ENCODE results near the gene SAP30BP. TPM values are rescaled to one million over a fixed set of nuclear protein-coding genes. Genes with fewer than 3 reads are reported as not detected.

Gene SAP30BP
- total RNA-seq, 1 donor from 2014 or later, result 89.3 TPM

DNA sequence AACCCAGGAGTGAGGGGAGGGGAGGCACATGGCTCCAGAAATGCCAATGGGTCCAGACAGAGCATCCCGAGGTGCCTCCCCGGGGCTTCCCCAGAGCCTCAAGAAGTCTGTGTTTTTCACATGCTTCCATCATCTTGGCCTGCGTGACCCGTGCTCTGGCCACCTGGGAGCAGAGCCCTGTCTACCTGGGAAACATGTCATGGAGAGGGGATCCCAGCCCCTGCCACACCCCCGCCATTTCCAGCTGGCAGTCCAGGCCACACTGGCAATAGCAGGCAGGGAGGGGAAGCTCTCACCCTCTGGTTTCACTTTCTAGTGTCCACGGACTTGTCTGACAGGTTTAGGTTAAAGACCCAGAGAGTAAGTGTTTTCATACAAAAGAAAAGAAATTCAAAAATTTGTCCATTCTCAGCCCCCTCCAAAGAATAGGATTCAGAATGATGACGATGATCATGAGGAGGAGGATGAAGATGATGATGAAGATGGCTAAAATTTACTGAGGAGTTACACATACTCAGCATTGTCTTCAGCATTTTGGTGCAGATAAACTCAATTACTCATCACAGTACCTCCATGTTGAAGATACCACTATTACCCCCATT lies 24.9 kb upstream of the SAP30BP start:
- DNase-seq (ENCODE audit: extremely low spot score, unreplicated experiment), result no peak
- no peak for TF ChIP-seq CTCF (conservative IDR thresholded peaks at IDR 0.05)
- Mint-ChIP-seq H3K27me3 (no peaks in the 10 kb centered on the region), H3K9me3 (no peaks in the 10 kb centered on the region), H3K4me3 (peak overlapping the region; percentile 71), H3K4me1 (ENCODE audit: unreplicated experiment) (peaks cover 15% of the 10 kb centered on the region), H3K27ac (peak overlapping the region; percentile 96), H3K36me3 (no peaks in the 10 kb centered on the region)

DNA sequence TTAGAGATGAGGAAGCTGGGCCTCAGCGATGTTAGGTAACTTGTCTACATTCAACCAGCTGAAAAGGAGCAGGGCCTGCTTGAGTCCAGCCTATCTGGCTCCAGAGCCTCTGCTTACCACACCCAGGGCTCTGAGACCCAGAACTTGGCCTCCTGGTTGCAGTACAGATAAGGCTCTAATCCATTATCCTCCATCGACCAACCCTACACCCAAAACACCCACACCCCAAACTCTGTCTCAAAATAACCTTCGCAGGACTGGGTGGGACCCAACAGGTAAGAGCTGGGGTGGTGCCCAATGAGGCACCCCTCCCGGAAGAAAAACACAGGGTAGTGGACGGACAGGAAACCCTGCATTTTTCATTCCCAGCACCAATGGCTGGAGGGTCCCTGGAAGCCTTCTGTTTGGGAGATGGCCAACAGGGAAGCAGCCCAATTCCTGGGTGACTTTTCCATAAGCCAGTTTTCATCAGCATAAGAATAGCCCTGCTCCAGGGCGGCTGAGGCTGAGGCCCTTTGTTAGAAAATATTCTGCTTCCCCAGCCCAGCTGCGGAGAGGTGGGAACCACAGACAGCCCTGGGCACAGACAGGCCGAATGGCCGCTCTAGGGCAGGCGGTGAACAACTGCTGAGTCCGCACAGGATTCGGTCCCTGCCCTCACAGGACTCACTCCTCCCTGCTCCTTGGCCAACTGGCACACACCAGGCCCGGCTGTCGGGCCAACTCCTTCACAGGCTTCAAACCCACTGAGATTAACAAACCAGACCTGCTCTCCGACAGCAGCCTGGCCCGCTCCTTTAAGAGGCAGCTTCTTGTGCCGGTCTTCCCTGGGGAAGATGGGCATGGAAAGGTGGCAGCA lies 24.1 kb upstream of the SAP30BP start:
- peak overlapping the region; percentile 71 for H3K4me3 Mint-ChIP-seq
- H3K27me3 Mint-ChIP-seq, result no peaks in the 10 kb centered on the region
- no peaks in the 10 kb centered on the region for H3K9me3 Mint-ChIP-seq
- peaks cover 18% of the 10 kb centered on the region for H3K4me1 Mint-ChIP-seq (ENCODE audit: unreplicated experiment)
- no peak for TF ChIP-seq CTCF (conservative IDR thresholded peaks at IDR 0.05)
- no peaks in the 10 kb centered on the region for H3K36me3 Mint-ChIP-seq
- DNase-seq (ENCODE audit: extremely low spot score, unreplicated experiment), result no peak
- peak overlapping the region; percentile 96 for H3K27ac Mint-ChIP-seq

- no peak overlapping the region for H3K4me3 Mint-ChIP-seq
- H3K27ac Mint-ChIP-seq, result peak overlapping the region; percentile 96
- TF ChIP-seq CTCF (conservative IDR thresholded peaks at IDR 0.05), result no peak
- H3K36me3 Mint-ChIP-seq, result no peaks in the 10 kb centered on the region
- no peak for DNase-seq (ENCODE audit: extremely low spot score, unreplicated experiment)
- H3K4me1 Mint-ChIP-seq (ENCODE audit: unreplicated experiment), result peaks cover 18% of the 10 kb centered on the region
- no peaks in the 10 kb centered on the region for H3K9me3 Mint-ChIP-seq
- H3K27me3 Mint-ChIP-seq, result no peaks in the 10 kb centered on the region
Observed at GRCh38 chr17:75643643-75644017, 23.5 kb upstream of the SAP30BP start.

GRCh38 chr17:75645501-75645888 lies 21.6 kb upstream of the SAP30BP start:
- Mint-ChIP-seq H3K4me1 (ENCODE audit: unreplicated experiment) (peaks cover 18% of the 10 kb centered on the region), H3K27me3 (no peaks in the 10 kb centered on the region), H3K4me3 (peak overlapping the region; percentile 76), H3K9me3 (no peaks in the 10 kb centered on the region), H3K36me3 (peaks cover 7% of the 10 kb centered on the region), H3K27ac (peak overlapping the region; percentile 100)
- no peak for TF ChIP-seq CTCF (conservative IDR thresholded peaks at IDR 0.05)
- no peak for DNase-seq (ENCODE audit: extremely low spot score, unreplicated experiment)

- Mint-ChIP-seq H3K27ac (peak overlapping the region; percentile 100), H3K27me3 (no peaks in the 10 kb centered on the region), H3K4me3 (peak overlapping the region; percentile 76), H3K36me3 (peaks cover 7% of the 10 kb centered on the region), H3K4me1 (ENCODE audit: unreplicated experiment) (peaks cover 18% of the 10 kb centered on the region), H3K9me3 (no peaks in the 10 kb centered on the region)
- no peak for TF ChIP-seq CTCF (conservative IDR thresholded peaks at IDR 0.05)
- no peak for DNase-seq (ENCODE audit: extremely low spot score, unreplicated experiment)
Observed at GRCh38 chr17:75645889-75646637, 21.1 kb upstream of the SAP30BP start.
